IPS-18c (cell line): Measurements from ENCODE around the gene FOXQ1.
"Not testable (repeated sequence)": the region's sequence is repeated elsewhere in the genome, so short reads cannot be mapped to it uniquely, and the experiment has no call there.

Experiments used
- H3K4me3 ChIP-seq: 2 replicates; pipeline ENCODE4 v1.7.0; 2013; ENCODE audit warnings: low read depth, mild to moderate bottlenecking, low read length, moderate library complexity; ENCODE audit not compliant: insufficient read depth
- H3K9me3 ChIP-seq: one replicate; pipeline ENCODE4 v1.6.1; 2013; ENCODE audit warnings: mild to moderate bottlenecking, low read length, moderate library complexity; ENCODE audit not compliant: control insufficient read depth, insufficient read depth

The FOXQ1 gene

GRCh38 chr6:1313767-1314503 lies 2.0 kb downstream of the FOXQ1 start:
- no peak overlapping the region for H3K4me3 ChIP-seq
- H3K9me3 ChIP-seq, result peaks cover 2% of the 10 kb centered on the region

GRCh38 chr6:1314617-1315016 lies 2.7 kb downstream of the FOXQ1 start:
- H3K4me3 ChIP-seq, result no peak overlapping the region
- peaks cover 2% of the 10 kb centered on the region for H3K9me3 ChIP-seq

- Histone ChIP-seq H3K4me3 (no peak overlapping the region), H3K9me3 (peaks cover 2% of the 10 kb centered on the region)
Observed at GRCh38 chr6:1315201-1315559, 3.3 kb downstream of the FOXQ1 start.

- Histone ChIP-seq H3K4me3 (no peak overlapping the region; the same call in 1 of the 2 replicates), H3K9me3 (peaks cover 2% of the 10 kb centered on the region)
Observed at GRCh38 chr6:1315560-1316386, 3.9 kb downstream of the FOXQ1 start.

GRCh38 chr6:1316489-1316971 lies 4.6 kb downstream of the FOXQ1 start:
- H3K4me3 ChIP-seq, result no peak overlapping the region; the same call in 1 of the 2 replicates
- peaks cover 2% of the 10 kb centered on the region for H3K9me3 ChIP-seq

- H3K9me3 ChIP-seq, result peaks cover 2% of the 10 kb centered on the region
- no peak overlapping the region for H3K4me3 ChIP-seq
Observed at GRCh38 chr6:1317302-1317815, 5.5 kb downstream of the FOXQ1 start.

GRCh38 chr6:1318036-1318435 lies 6.1 kb downstream of the FOXQ1 start:
- H3K4me3 ChIP-seq, result no peak overlapping the region
- peaks cover 2% of the 10 kb centered on the region for H3K9me3 ChIP-seq

- not testable (repeated sequence) for H3K4me3 ChIP-seq, H3K9me3 ChIP-seq
Observed at GRCh38 chr6:1318584-1318983, 6.7 kb downstream of the FOXQ1 start.

- Histone ChIP-seq H3K9me3 (no peaks in the 10 kb centered on the region), H3K4me3 (no peak overlapping the region)
Observed at GRCh38 chr6:1321738-1322137, 9.8 kb downstream of the FOXQ1 start.

- Histone ChIP-seq H3K9me3 (no peaks in the 10 kb centered on the region), H3K4me3 (no peak overlapping the region)
Observed at GRCh38 chr6:1322156-1322555, 10.3 kb downstream of the FOXQ1 start.

GRCh38 chr6:1322696-1323219 lies 10.9 kb downstream of the FOXQ1 start:
- no peak overlapping the region for H3K4me3 ChIP-seq

GRCh38 chr6:1324936-1325335 lies 13.0 kb downstream of the FOXQ1 start:
- H3K9me3 ChIP-seq, result no peaks in the 10 kb centered on the region
- no peak overlapping the region for H3K4me3 ChIP-seq

More at GRCh38 chr6:1322696-1323219, 10.9 kb downstream of the FOXQ1 start:
- no peaks in the 10 kb centered on the region for H3K9me3 ChIP-seq

GRCh38 chr6:1325461-1326309 lies 13.8 kb downstream of the FOXQ1 start:
- no peaks in the 10 kb centered on the region for H3K9me3 ChIP-seq
- no peak overlapping the region for H3K4me3 ChIP-seq

- Histone ChIP-seq H3K4me3 (no peak overlapping the region), H3K9me3 (no peaks in the 10 kb centered on the region)
Observed at GRCh38 chr6:1326535-1327121, 14.7 kb downstream of the FOXQ1 start.

- Histone ChIP-seq H3K9me3 (peaks cover 3% of the 10 kb centered on the region), H3K4me3 (no peak overlapping the region)
Observed at GRCh38 chr6:1327630-1328029, 15.7 kb downstream of the FOXQ1 start.

- no peak overlapping the region for H3K4me3 ChIP-seq
Observed at GRCh38 chr6:1328129-1328800, 16.4 kb downstream of the FOXQ1 start.

More at GRCh38 chr6:1328129-1328800, 16.4 kb downstream of the FOXQ1 start:
- H3K9me3 ChIP-seq, result peaks cover 4% of the 10 kb centered on the region
